ENCODE data around the gene RAB11FIP4. TPM values are rescaled to one million over a fixed set of nuclear protein-coding genes. Genes with fewer than 3 reads are reported as not detected.

The RAB11FIP4 gene
- total and polyA plus RNA-seq, 9 of the 15 experiments (the other 6 are each of a cell fraction or from before 2014, with no cell fraction given) = 0.62 to 16.6 (median 8.9) TPM

- Histone ChIP-seq H3K4me2 (ENCODE audit: insufficient read depth, low read length) (no peak overlapping the region), H4K20me1 (replicated peaks; ENCODE audit: control insufficient read depth, insufficient read depth, low read length) (no peaks in the 10 kb centered on the region), H3K9me3 (replicated peaks; ENCODE audit: control insufficient read depth, insufficient read depth, low read depth, low read length) (no peaks in the 10 kb centered on the region), H3K27me3 (ENCODE audit: control insufficient read depth in 2 of 2, insufficient read depth in 2 of 2, low read length in 2 of 2) (peaks cover 42 to 80% of the 10 kb centered on the region in 2 experiments), H3K9me1 (ENCODE audit: control insufficient read depth, insufficient read depth, low read length) (peaks cover 7% of the 10 kb centered on the region), H3K79me2 (ENCODE audit: control insufficient read depth, insufficient read depth, low read length) (no peaks in the 10 kb centered on the region), H3K4me1 (replicated peaks in 1 of 2; ENCODE audit: control insufficient read depth in 2 of 2, insufficient read depth in 2 of 2, low read length in 2 of 2) (no peaks in the 10 kb centered on the region; a peak in 1 of 5 replicates), H3K9ac (ENCODE audit: insufficient read depth in 1 of 2, low read depth in 2 of 2, low read length in 2 of 2) (no peak overlapping the region), H3K27ac (ENCODE audit: extremely low read depth, low read depth, low read length) (no peak overlapping the region), H2AFZ (ENCODE audit: low read depth, low read length) (no peak overlapping the region), H3K36me3 (ENCODE audit: control insufficient read depth, insufficient read depth, low read length) (no peaks in the 10 kb centered on the region), H3K4me3 (no peak overlapping the region)
- no TSS peak for BruUV-seq (replicated peaks)
- 0% methylated on average over 13 of the region's 13 CpGs for WGBS (ENCODE audit: insufficient coverage, low coverage, missing lambda C conversion rate)
- ChIA-PET CTCF (ENCODE audit: low intra/inter-chr PET ratio) (no interaction called here), POLR2A (no interaction called here)
- no peak for DNase-seq (ENCODE audit: extremely low read depth in 1 of 4, low spot score in 3 of 4)
- in situ Hi-C loops (cut with MboI) (no loop called here), intact Hi-C loops (cut with micrococcal nuclease) (no loop called here)
- no peak for FAIRE-seq
- ATAC-seq = no peak
- TF ChIP-seq ATF7 (IDR thresholded peaks at IDR 0.05) (no peak), ZNF592 (IDR thresholded peaks at IDR 0.05) (no peak), DEAF1 (CRISPR knock-in tag; IDR thresholded peaks at IDR 0.05) (no peak), NFYB (IDR thresholded peaks at IDR 0.05; ENCODE audit: extremely low read depth, insufficient read length) (no peak), BRD9 (IDR thresholded peaks at IDR 0.05; ENCODE audit: low read depth, partially characterized antibody) (no peak), ZNF584 (CRISPR knock-in tag; IDR thresholded peaks at IDR 0.05; ENCODE audit: low read depth) (no peak), SMARCA4 (IDR thresholded peaks at IDR 0.05) (no peak), U2AF2 (optimal IDR thresholded peaks at IDR 0.05; ENCODE audit: low read depth, low read length) (no peak), ATF3 (IDR thresholded peaks at IDR 0.05) (no peak), ATF3 (CRISPR knock-in tag; conservative IDR thresholded peaks at IDR 0.05) (no peak), NCOA1 (IDR thresholded peaks at IDR 0.05; ENCODE audit: low read depth) (no peak)
Measured at GRCh38 chr17:31411707-31412285, 20.3 kb downstream of the RAB11FIP4 start.

All from K562 (cell line).